Measurements from ENCODE around the gene TMPRSS4. TPM values are rescaled to one million over a fixed set of nuclear protein-coding genes. Genes with fewer than 3 reads are reported as not detected.
A peak's percentile ranks its signal among the peaks of the same experiment; 100 is the strongest.

The TMPRSS4 gene
- total RNA-seq, 1 experiment from 2014 or later = not detected

GRCh38 chr11:118058311-118059245, 18.3 kb upstream of the TMPRSS4 start:
- POLR2A ChIA-PET = no interaction called here

GRCh38 chr11:118059246-118059940, 17.5 kb upstream of the TMPRSS4 start:
- ATAC-seq (peak; percentile 40; the same call in 1 of the 2 replicates), DNase-seq (ENCODE audit: low read depth, low spot score) (no peak)
- no peak overlapping the region for H3K27ac ChIP-seq (ENCODE audit: low read length)
- ChIA-PET POLR2A (no interaction called here), CTCF (interaction anchor here (0.6 kb wide), 1 partner anchor 136 kb away, joined by 10 read pairs; no protein-coding TSS in a partner anchor)
- no peaks in the 10 kb centered on the region for H3K4me1 ChIP-seq (ENCODE audit: control insufficient read depth, insufficient read depth, low read length)
- H3K27me3 ChIP-seq (ENCODE audit: control insufficient read depth, insufficient read depth, low read length) = no peaks in the 10 kb centered on the region; the same call in 1 of the 2 replicates
- in situ Hi-C loops (cut with HindIII; ENCODE audit: low pct_unique_long_range_greater_than_20kb, low sequenced_read_pairs) = no loop called here
- H3K4me3 ChIP-seq (ENCODE audit: low read depth in 2 of 2, low read length in 2 of 2) = no peak overlapping the region
- BruUV-seq (replicated peaks) = no TSS peak
- H3K9me3 ChIP-seq (ENCODE audit: control insufficient read depth, insufficient read depth, low read depth, low read length) = no peaks in the 10 kb centered on the region
- no peaks in the 10 kb centered on the region for H3K36me3 ChIP-seq (ENCODE audit: control insufficient read depth, insufficient read depth, low read length)
- intact Hi-C loops (cut with micrococcal nuclease; ENCODE audit: unreplicated experiment) = no loop called here
- TF ChIP-seq REST (IDR thresholded peaks at IDR 0.05; ENCODE audit: insufficient read depth in 1 of 2, low read depth in 2 of 2, low read length in 1 of 2) (no peak), TCF7L2 (IDR thresholded peaks at IDR 0.05; ENCODE audit: low read depth, low read length) (no peak), SIN3A (IDR thresholded peaks at IDR 0.05; ENCODE audit: borderline replicate concordance, insufficient read depth, low read depth, low read length) (no peak), POLR2AphosphoS5 (IDR thresholded peaks at IDR 0.05; ENCODE audit: low read depth, low read length) (no peak)

More at GRCh38 chr11:118058311-118059245, 18.3 kb upstream of the TMPRSS4 start:
- peak; percentile 16; the same call in 1 of the 2 replicates for ATAC-seq
- BruUV-seq (replicated peaks) = no TSS peak
- H3K27me3 ChIP-seq (ENCODE audit: control insufficient read depth, insufficient read depth, low read length) = no peaks in the 10 kb centered on the region; the same call in 1 of the 2 replicates
- intact Hi-C loops (cut with micrococcal nuclease; ENCODE audit: unreplicated experiment) (no loop called here), in situ Hi-C loops (cut with HindIII; ENCODE audit: low pct_unique_long_range_greater_than_20kb, low sequenced_read_pairs) (no loop called here)
- no peaks in the 10 kb centered on the region for H3K9me3 ChIP-seq (ENCODE audit: control insufficient read depth, insufficient read depth, low read depth, low read length)
- H3K36me3 ChIP-seq (ENCODE audit: control insufficient read depth, insufficient read depth, low read length) = no peaks in the 10 kb centered on the region
- no peak overlapping the region for H3K4me3 ChIP-seq (ENCODE audit: low read depth in 2 of 2, low read length in 2 of 2)
- TF ChIP-seq POLR2AphosphoS5 (IDR thresholded peaks at IDR 0.05; ENCODE audit: low read depth, low read length) = no peak
- no peak for TF ChIP-seq REST (IDR thresholded peaks at IDR 0.05; ENCODE audit: insufficient read depth in 1 of 2, low read depth in 2 of 2, low read length in 1 of 2)
- TF ChIP-seq, protein P1, sequence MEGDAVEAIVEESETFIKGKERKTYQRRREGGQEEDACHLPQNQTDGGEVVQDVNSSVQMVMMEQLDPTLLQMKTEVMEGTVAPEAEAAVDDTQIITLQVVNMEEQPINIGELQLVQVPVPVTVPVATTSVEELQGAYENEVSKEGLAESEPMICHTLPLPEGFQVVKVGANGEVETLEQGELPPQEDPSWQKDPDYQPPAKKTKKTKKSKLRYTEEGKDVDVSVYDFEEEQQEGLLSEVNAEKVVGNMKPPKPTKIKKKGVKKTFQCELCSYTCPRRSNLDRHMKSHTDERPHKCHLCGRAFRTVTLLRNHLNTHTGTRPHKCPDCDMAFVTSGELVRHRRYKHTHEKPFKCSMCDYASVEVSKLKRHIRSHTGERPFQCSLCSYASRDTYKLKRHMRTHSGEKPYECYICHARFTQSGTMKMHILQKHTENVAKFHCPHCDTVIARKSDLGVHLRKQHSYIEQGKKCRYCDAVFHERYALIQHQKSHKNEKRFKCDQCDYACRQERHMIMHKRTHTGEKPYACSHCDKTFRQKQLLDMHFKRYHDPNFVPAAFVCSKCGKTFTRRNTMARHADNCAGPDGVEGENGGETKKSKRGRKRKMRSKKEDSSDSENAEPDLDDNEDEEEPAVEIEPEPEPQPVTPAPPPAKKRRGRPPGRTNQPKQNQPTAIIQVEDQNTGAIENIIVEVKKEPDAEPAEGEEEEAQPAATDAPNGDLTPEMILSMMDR (IDR thresholded peaks at IDR 0.05) = no peak
- TF ChIP-seq TCF7L2 (IDR thresholded peaks at IDR 0.05; ENCODE audit: low read depth, low read length) = no peak
- no peak for TF ChIP-seq SIN3A (IDR thresholded peaks at IDR 0.05; ENCODE audit: borderline replicate concordance, insufficient read depth, low read depth, low read length)
- DNase-seq (ENCODE audit: low read depth, low spot score) = no peak
- H3K27ac ChIP-seq (ENCODE audit: low read length) = no peak overlapping the region
- CTCF ChIA-PET = no interaction called here
- H3K4me1 ChIP-seq (ENCODE audit: control insufficient read depth, insufficient read depth, low read length) = no peaks in the 10 kb centered on the region

Measured in Panc1 (cell line).